GM23248 (cell line): ENCODE data around the gene PRDM1.

Source experiments
- EZH2 ChIP-seq: fragments of 200-600 bp; sonication (generic); IDR thresholded peaks from 2 replicates; pipeline ENCODE4 v1.6.1; 2018; ENCODE audit warnings: antibody characterized with exemption, mild to moderate bottlenecking; ENCODE audit not compliant: insufficient read depth, poor library complexity, severe bottlenecking
- EZH2phosphoT487 ChIP-seq: fragments of 200-600 bp; sonication (generic); IDR thresholded peaks from 2 replicates; pipeline ENCODE4 v1.6.1; 2018; ENCODE audit warnings: antibody characterized with exemption, moderate library complexity, mild to moderate bottlenecking, low read depth; ENCODE audit not compliant: insufficient read depth

- TF ChIP-seq EZH2phosphoT487 (no peak), EZH2 (no peak)
Measured at GRCh38 chr6:106077170-106077569, 9.0 kb upstream of the PRDM1 start.
